Activated T-cell treated with anti-CD3 and anti-CD28 coated beads, Interleukin-2, amount 50 U/mL, for 48 hours (primary cell): ENCODE measurements around the gene OXT.
"Not testable (repeated sequence)": the region's sequence is repeated elsewhere in the genome, so short reads cannot be mapped to it uniquely, and the experiment has no call there.

Experiments used
- DNase-seq, 2 experiments: peaks; one replicate each; pipeline ENCODE4 v3.0.0-alpha.2; 2020

The OXT gene

GRCh38 chr20:3071610-3072529, at the start of gene OXT:
OXT (plus strand) TSS chr20:3071620; CDS start chr20:3071656, 36 bp downstream.
- DNase-seq, result peak; percentile 71 to 78

- DNase-seq, result no peak
These were observed 49.6 kb upstream of the OXT start for GRCh38 chr20:3021777-3022176.

GRCh38 chr20:3022559-3023490, 48.6 kb upstream of the OXT start:
- not testable (repeated sequence) for DNase-seq

GRCh38 chr20:3027987-3028386, 43.4 kb upstream of the OXT start:
- no peak for DNase-seq

- no peak for DNase-seq
These were observed 39.8 kb upstream of the OXT start for GRCh38 chr20:3031524-3032147.

- no peak for DNase-seq
These were observed 38.8 kb upstream of the OXT start for GRCh38 chr20:3032624-3033023.

- no peak for DNase-seq
These were observed 33.8 kb upstream of the OXT start for GRCh38 chr20:3037654-3038053.

GRCh38 chr20:3038454-3038853, 33.0 kb upstream of the OXT start:
- DNase-seq, result no peak

- no peak for DNase-seq
These were observed 32.0 kb upstream of the OXT start for GRCh38 chr20:3039426-3039825.

GRCh38 chr20:3040086-3040485, 31.3 kb upstream of the OXT start:
- no peak for DNase-seq

- DNase-seq, result no peak
These were observed 29.5 kb upstream of the OXT start for GRCh38 chr20:3041854-3042409.

- no peak for DNase-seq
These were observed 28.8 kb upstream of the OXT start for GRCh38 chr20:3042625-3043024.

GRCh38 chr20:3043322-3043721, 28.1 kb upstream of the OXT start, which contains the start of gene GNRH2:
GNRH2 (plus strand) TSS chr20:3043622; CDS start chr20:3044415, 793 bp downstream.
- DNase-seq, result no peak

- DNase-seq, result no peak
These were observed 27.0 kb upstream of the OXT start for GRCh38 chr20:3044336-3044965.

GRCh38 chr20:3045042-3045815, 26.2 kb upstream of the OXT start:
- DNase-seq, result peak; percentile 85 to 86

GRCh38 chr20:3045816-3046676, 25.4 kb upstream of the OXT start, which contains the start of gene MRPS26:
MRPS26 (plus strand) TSS chr20:3046052; CDS start chr20:3046069, 17 bp downstream.
- DNase-seq, result peak; percentile 90 to 91

GRCh38 chr20:3046677-3047462, 24.6 kb upstream of the OXT start:
- DNase-seq, result no peak

- no peak for DNase-seq
These were observed 23.7 kb upstream of the OXT start for GRCh38 chr20:3047486-3048419.
